RKO (cell line): Measurements from ENCODE around the gene IL33.
"Not testable (repeated sequence)": the region's sequence is repeated elsewhere in the genome, so short reads cannot be mapped to it uniquely, and the experiment has no call there.

Experiments
- DNase-seq: peaks from one replicate; pipeline ENCODE4 v3.0.0-alpha.2; 2016; ENCODE audit warnings: low spot score

IL33 gene

GRCh38 chr9:6215562-6215961, at the start of gene IL33:
Gene IL33, plus strand, starts transcription at chr9:6215807. Its CDS starts 25,888 bp downstream, at chr9:6241695.
- no peak for DNase-seq

- no peak for DNase-seq
Measured at GRCh38 chr9:6171667-6172066, 43.9 kb upstream of the IL33 start.

GRCh38 chr9:6173914-6174313, 41.7 kb upstream of the IL33 start:
- DNase-seq = no peak

- not testable (repeated sequence) for DNase-seq
Measured at GRCh38 chr9:6182549-6183226, 32.9 kb upstream of the IL33 start.

- DNase-seq = no peak
Measured at GRCh38 chr9:6183227-6183551, 32.4 kb upstream of the IL33 start.

- no peak for DNase-seq
Measured at GRCh38 chr9:6183627-6184026, 32.0 kb upstream of the IL33 start.

GRCh38 chr9:6184749-6185645, 30.6 kb upstream of the IL33 start:
- DNase-seq = no peak

- DNase-seq = no peak
Measured at GRCh38 chr9:6186691-6187090, 28.9 kb upstream of the IL33 start.

- DNase-seq = no peak
Measured at GRCh38 chr9:6187272-6187671, 28.3 kb upstream of the IL33 start.

- DNase-seq = no peak
Measured at GRCh38 chr9:6188466-6188865, 27.1 kb upstream of the IL33 start.

- no peak for DNase-seq
Measured at GRCh38 chr9:6188906-6189305, 26.7 kb upstream of the IL33 start.

- DNase-seq = no peak
Measured at GRCh38 chr9:6194934-6195333, 20.7 kb upstream of the IL33 start.

- no peak for DNase-seq
Measured at GRCh38 chr9:6195714-6196360, 19.8 kb upstream of the IL33 start.

- no peak for DNase-seq
Measured at GRCh38 chr9:6197330-6197729, 18.3 kb upstream of the IL33 start.

GRCh38 chr9:6198251-6198650, 17.4 kb upstream of the IL33 start:
- no peak for DNase-seq

- no peak for DNase-seq
Measured at GRCh38 chr9:6199596-6199995, 16.0 kb upstream of the IL33 start.

GRCh38 chr9:6200761-6201160, 14.8 kb upstream of the IL33 start:
- DNase-seq = no peak

- no peak for DNase-seq
Measured at GRCh38 chr9:6209966-6210365, 5.6 kb upstream of the IL33 start.

- DNase-seq = no peak
Measured at GRCh38 chr9:6212722-6213375, 2.8 kb upstream of the IL33 start.

GRCh38 chr9:6214434-6214833, 1.2 kb upstream of the IL33 start:
- no peak for DNase-seq

- no peak for DNase-seq
Measured at GRCh38 chr9:6214903-6215302, 704 bp upstream of the IL33 start.

- no peak for DNase-seq
Measured at GRCh38 chr9:6216002-6216401, 395 bp downstream of the IL33 start.

GRCh38 chr9:6216951-6217350, 1.3 kb downstream of the IL33 start:
- no peak for DNase-seq
